Measurements from ENCODE around the gene PRSS33. TPM values are rescaled to one million over a fixed set of nuclear protein-coding genes. Genes with fewer than 3 reads are reported as not detected.

Gene PRSS33
- total and polyA plus RNA-seq, 8 donors = not detected

DNA sequence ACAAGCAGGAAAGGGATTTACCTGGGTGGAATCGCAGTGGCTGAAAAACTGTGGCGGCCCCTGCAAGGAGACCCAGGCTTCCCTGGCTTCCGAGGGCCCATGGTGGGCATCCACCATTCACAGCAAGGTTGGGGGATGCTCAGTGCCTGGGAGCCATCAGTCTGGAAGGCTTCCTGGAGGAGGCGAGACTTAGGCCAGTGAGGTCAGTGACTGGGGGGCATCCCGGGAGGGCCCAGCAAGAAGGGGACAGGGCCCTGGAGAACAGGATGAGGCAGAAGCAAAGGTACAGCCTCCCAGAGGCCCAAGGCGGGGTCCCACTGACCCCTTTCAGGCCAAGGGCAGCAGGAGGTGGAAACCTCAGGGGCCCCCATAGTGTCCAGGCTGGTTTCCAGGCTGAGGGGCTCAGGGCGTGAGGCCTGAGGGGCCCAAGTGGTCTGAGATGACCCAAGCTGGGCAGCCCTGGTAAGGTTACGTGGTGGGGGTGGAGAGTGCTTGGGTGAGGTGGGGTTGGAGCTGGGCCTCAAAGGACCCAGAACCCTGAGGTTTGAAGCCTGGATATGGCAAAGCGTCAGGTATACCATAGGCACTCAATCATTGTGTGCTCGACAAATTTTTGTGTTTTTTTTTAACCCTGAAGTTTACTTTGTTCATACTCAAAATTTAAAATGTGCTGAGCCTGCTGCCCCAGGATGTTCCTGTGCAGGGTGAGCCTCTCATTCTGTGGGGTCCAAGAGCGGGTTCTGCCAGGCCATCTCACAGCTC is 50.7 kb downstream of the PRSS33 start:
- Histone ChIP-seq H3K4me3 (no peak overlapping the region), H3K36me3 (no peaks in the 10 kb centered on the region), H3K4me1 (no peaks in the 10 kb centered on the region), H3K27me3 (peaks cover 0 to 54% (median 0%) of the 10 kb centered on the region in 3 donors), H3K9me3 (no peaks in the 10 kb centered on the region), H3K27ac (no peak overlapping the region)
- no peak for TF ChIP-seq EP300 (IDR thresholded peaks at IDR 0.05)
- no peak for TF ChIP-seq POLR2AphosphoS5 (IDR thresholded peaks at IDR 0.05)
- TF ChIP-seq POLR2A (IDR thresholded peaks at IDR 0.05) = no peak
- TF ChIP-seq, protein P1, sequence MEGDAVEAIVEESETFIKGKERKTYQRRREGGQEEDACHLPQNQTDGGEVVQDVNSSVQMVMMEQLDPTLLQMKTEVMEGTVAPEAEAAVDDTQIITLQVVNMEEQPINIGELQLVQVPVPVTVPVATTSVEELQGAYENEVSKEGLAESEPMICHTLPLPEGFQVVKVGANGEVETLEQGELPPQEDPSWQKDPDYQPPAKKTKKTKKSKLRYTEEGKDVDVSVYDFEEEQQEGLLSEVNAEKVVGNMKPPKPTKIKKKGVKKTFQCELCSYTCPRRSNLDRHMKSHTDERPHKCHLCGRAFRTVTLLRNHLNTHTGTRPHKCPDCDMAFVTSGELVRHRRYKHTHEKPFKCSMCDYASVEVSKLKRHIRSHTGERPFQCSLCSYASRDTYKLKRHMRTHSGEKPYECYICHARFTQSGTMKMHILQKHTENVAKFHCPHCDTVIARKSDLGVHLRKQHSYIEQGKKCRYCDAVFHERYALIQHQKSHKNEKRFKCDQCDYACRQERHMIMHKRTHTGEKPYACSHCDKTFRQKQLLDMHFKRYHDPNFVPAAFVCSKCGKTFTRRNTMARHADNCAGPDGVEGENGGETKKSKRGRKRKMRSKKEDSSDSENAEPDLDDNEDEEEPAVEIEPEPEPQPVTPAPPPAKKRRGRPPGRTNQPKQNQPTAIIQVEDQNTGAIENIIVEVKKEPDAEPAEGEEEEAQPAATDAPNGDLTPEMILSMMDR (IDR thresholded peaks at IDR 0.05) = no peak
- intact Hi-C loops (cut with DNase I; ENCODE audit: low total_unique reads) = no loop called here
- no peak for DNase-seq
- WGBS, 5 donors = 91 to 95% (median 92%) methylated on average over 11 of the region's 11 CpGs

DNA sequence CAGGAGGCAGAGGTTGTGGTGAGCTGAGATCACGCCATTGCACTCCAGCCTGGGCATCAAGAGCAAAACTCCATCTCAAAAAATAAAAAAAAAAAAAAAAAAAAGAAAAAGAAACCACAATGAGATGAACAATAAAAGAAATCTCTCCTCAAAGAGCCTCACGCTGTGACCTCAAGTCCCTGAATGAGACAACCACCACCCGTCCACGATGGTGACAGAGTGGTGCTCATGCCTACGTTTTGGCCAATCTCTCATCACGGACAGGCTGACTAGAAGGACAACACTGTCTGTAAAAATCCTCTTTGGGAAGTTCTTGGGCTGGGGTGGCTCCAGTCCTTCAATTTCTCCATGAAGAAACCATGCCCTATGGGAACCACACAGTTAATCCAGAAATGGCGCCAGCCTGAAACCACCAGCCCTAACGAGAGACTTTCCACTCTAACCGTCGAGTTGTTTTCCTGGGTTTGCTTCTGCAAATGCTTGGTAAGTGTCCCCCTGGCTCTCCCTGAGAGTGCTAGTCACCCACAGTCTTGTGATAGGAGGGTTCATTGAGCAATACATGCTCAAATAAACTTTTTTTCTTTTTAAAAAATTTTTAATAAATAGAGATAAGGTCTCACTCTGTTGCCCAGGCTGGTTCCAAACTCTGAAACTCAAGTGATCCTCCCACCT is 52.4 kb downstream of the PRSS33 start:
- intact Hi-C loops (cut with DNase I; ENCODE audit: low total_unique reads) = no loop called here
- no peak for TF ChIP-seq EP300 (IDR thresholded peaks at IDR 0.05)
- TF ChIP-seq, protein P1 (IDR thresholded peaks at IDR 0.05) = no peak
- no peak for TF ChIP-seq POLR2AphosphoS5 (IDR thresholded peaks at IDR 0.05)
- TF ChIP-seq POLR2A (IDR thresholded peaks at IDR 0.05) = no peak
- H3K36me3 ChIP-seq = no peaks in the 10 kb centered on the region
- H3K4me1 ChIP-seq = no peaks in the 10 kb centered on the region
- H3K27me3 ChIP-seq = peaks cover 0 to 39% (median 0%) of the 10 kb centered on the region in 3 donors
- DNase-seq = no peak
- no peak overlapping the region for H3K27ac ChIP-seq
- H3K4me3 ChIP-seq = no peak overlapping the region
- 69 to 82% (median 73%) methylated on average over 8 to 10 of the region's 10 CpGs for WGBS, 5 donors
- no peaks in the 10 kb centered on the region for H3K9me3 ChIP-seq

Small RNA genes within 50 kb of the gene (small RNA-seq; reads per million reads assigned to genes)
- gene SNORA3C = 0 reads per million in 4 donors

Other genes with a start within 250 kb of the PRSS33 start
- gene PDPK1, start 249.5 kb downstream of the PRSS33 start, total RNA-seq = 10 to 100 TPM; 18.7 to 86.9 (median 33.4) TPM
- 10 to 100 TPM in 1 of 3 donors, 1 to 10 TPM in 2; 7.0 to 18.3 (median 9.2) TPM for gene PDPK1, start 249.5 kb downstream of the PRSS33 start, polyA plus RNA-seq
- gene KCTD5, start 105.0 kb downstream of the PRSS33 start, total RNA-seq = 10 to 100 TPM in 4 of 5 donors, under 1 TPM in 1; 0.89 to 45.6 (median 27.2) TPM
- 10 to 100 TPM; 14.4 to 28.6 (median 14.7) TPM for gene KCTD5, start 105.0 kb downstream of the PRSS33 start, polyA plus RNA-seq
- gene PRSS27, start 67.3 kb downstream of the PRSS33 start, total RNA-seq = under 1 TPM in 1 of 5 donors, not detected in 4; 0.55 TPM
- gene PRSS27, start 67.3 kb downstream of the PRSS33 start, polyA plus RNA-seq = 10 to 100 TPM in 1 of 3 donors, under 1 TPM in 2; 0.50 to 74.4 (median 0.76) TPM
- 1,000 to 10,000 TPM in 2 of 5 donors, 100 to 1,000 TPM in 3; 142 to 2,165 (median 929) TPM for gene SRRM2, start 34.9 kb downstream of the PRSS33 start, total RNA-seq
- 100 to 1,000 TPM; 151 to 384 (median 321) TPM for gene SRRM2, start 34.9 kb downstream of the PRSS33 start, polyA plus RNA-seq
- 100 to 1,000 TPM in 4 of 5 donors, 10 to 100 TPM in 1; 68.1 to 279 (median 174) TPM for gene ELOB, start 10.3 kb downstream of the PRSS33 start, total RNA-seq
- 100 to 1,000 TPM; 386 to 713 (median 456) TPM for gene ELOB, start 10.3 kb downstream of the PRSS33 start, polyA plus RNA-seq
- not detected for gene PRSS41, start 10.9 kb upstream of the PRSS33 start, total RNA-seq
- not detected for gene PRSS41, start 10.9 kb upstream of the PRSS33 start, polyA plus RNA-seq
- gene PRSS21, start 29.7 kb upstream of the PRSS33 start, total RNA-seq = 1 to 10 TPM in 1 of 5 donors, not detected in 4; 1.1 TPM
- 1 to 10 TPM in 1 of 3 donors, under 1 TPM in 2; 0.50 to 2.9 (median 0.65) TPM for gene PRSS21, start 29.7 kb upstream of the PRSS33 start, polyA plus RNA-seq
- gene ZG16B, start 42.7 kb upstream of the PRSS33 start, total RNA-seq = 10 to 100 TPM in 2 of 5 donors, not detected in 3; 15.6 to 39.0 TPM
- gene ZG16B, start 42.7 kb upstream of the PRSS33 start, polyA plus RNA-seq = 10 to 100 TPM; 13.0 to 35.4 (median 22.3) TPM
- 10 to 100 TPM in 2 of 5 donors, 1 to 10 TPM in 2, not detected in 1; 1.8 to 33.2 (median 9.8) TPM for gene PRSS22, start 70.6 kb upstream of the PRSS33 start, total RNA-seq
- gene PRSS22, start 70.6 kb upstream of the PRSS33 start, polyA plus RNA-seq = 10 to 100 TPM in 2 of 3 donors, 1 to 10 TPM in 1; 5.2 to 62.2 (median 22.7) TPM
- gene FLYWCH2, start 95.7 kb upstream of the PRSS33 start, total RNA-seq = 10 to 100 TPM; 19.6 to 76.4 (median 52.4) TPM
- gene FLYWCH2, start 95.7 kb upstream of the PRSS33 start, polyA plus RNA-seq = 10 to 100 TPM; 30.1 to 43.4 (median 39.0) TPM
- gene FLYWCH1, start 124.4 kb upstream of the PRSS33 start, total RNA-seq = 100 to 1,000 TPM in 1 of 5 donors, 10 to 100 TPM in 4; 10.5 to 121 (median 26.5) TPM
- 10 to 100 TPM in 2 of 3 donors, 1 to 10 TPM in 1; 8.1 to 18.1 (median 12.0) TPM for gene FLYWCH1, start 124.4 kb upstream of the PRSS33 start, polyA plus RNA-seq
- under 1 TPM in 1 of 5 donors, not detected in 4; 0.37 TPM for gene KREMEN2, start 176.7 kb upstream of the PRSS33 start, total RNA-seq
- gene KREMEN2, start 176.7 kb upstream of the PRSS33 start, polyA plus RNA-seq = 1 to 10 TPM in 1 of 3 donors, not detected in 2; 1.1 TPM
- gene PAQR4, start 181.8 kb upstream of the PRSS33 start, total RNA-seq = 10 to 100 TPM in 2 of 5 donors, 1 to 10 TPM in 3; 4.8 to 43.2 (median 8.4) TPM
- gene PAQR4, start 181.8 kb upstream of the PRSS33 start, polyA plus RNA-seq = 10 to 100 TPM in 2 of 3 donors, 1 to 10 TPM in 1; 2.7 to 15.3 (median 10.9) TPM
- gene PKMYT1, start 192.9 kb upstream of the PRSS33 start, total RNA-seq = 10 to 100 TPM in 2 of 5 donors, 1 to 10 TPM in 3; 2.4 to 19.3 (median 9.6) TPM
- gene PKMYT1, start 192.9 kb upstream of the PRSS33 start, polyA plus RNA-seq = 10 to 100 TPM in 1 of 3 donors, 1 to 10 TPM in 2; 1.8 to 15.9 (median 9.5) TPM
- gene CLDN9, start 225.4 kb upstream of the PRSS33 start, total RNA-seq = not detected
- under 1 TPM in 2 of 3 donors, not detected in 1; 0.28 to 0.31 TPM for gene CLDN9, start 225.4 kb upstream of the PRSS33 start, polyA plus RNA-seq
- gene CLDN6, start 230.6 kb upstream of the PRSS33 start, total RNA-seq = not detected
- not detected for gene CLDN6, start 230.6 kb upstream of the PRSS33 start, polyA plus RNA-seq
- gene TNFRSF12A, start 232.8 kb upstream of the PRSS33 start, total RNA-seq = 100 to 1,000 TPM in 2 of 5 donors, 10 to 100 TPM in 2, 1 to 10 TPM in 1; 1.8 to 134 (median 77.2) TPM
- 100 to 1,000 TPM in 1 of 3 donors, 10 to 100 TPM in 2; 20.3 to 117 (median 25.8) TPM for gene TNFRSF12A, start 232.8 kb upstream of the PRSS33 start, polyA plus RNA-seq
- 10 to 100 TPM; 11.0 to 94.7 (median 21.7) TPM for gene HCFC1R1, start 236.4 kb upstream of the PRSS33 start, total RNA-seq
- 100 to 1,000 TPM in 2 of 3 donors, 10 to 100 TPM in 1; 71.7 to 128 (median 102) TPM for gene HCFC1R1, start 236.4 kb upstream of the PRSS33 start, polyA plus RNA-seq
- 10 to 100 TPM in 4 of 5 donors, not detected in 1; 10.5 to 97.9 (median 22.2) TPM for gene THOC6, start 236.5 kb upstream of the PRSS33 start, total RNA-seq
- 10 to 100 TPM; 15.3 to 39.0 (median 32.8) TPM for gene THOC6, start 236.5 kb upstream of the PRSS33 start, polyA plus RNA-seq
- gene BICDL2, start 249.4 kb upstream of the PRSS33 start, total RNA-seq = 100 to 1,000 TPM in 1 of 5 donors, 10 to 100 TPM in 4; 18.4 to 693 (median 59.4) TPM
- 10 to 100 TPM; 26.0 to 79.7 (median 29.0) TPM for gene BICDL2, start 249.4 kb upstream of the PRSS33 start, polyA plus RNA-seq